GM23338 (cell line): ENCODE data around the gene BRDT. TPM values are rescaled to one million over a fixed set of nuclear protein-coding genes. Genes with fewer than 3 reads are reported as not detected.

ENCODE experiments used
- ATAC-seq: fragments of 200-7000 bp; cut with Tn5 transposase; 3 replicates; pipeline ENCODE4 v1.9.1; 2020
- DNase-seq: peaks from one replicate; pipeline ENCODE4 v3.0.0-alpha.2; 2015; ENCODE audit warnings: low spot score
- H2AFZ ChIP-seq: fragments of 200-600 bp; sonication (generic); 2 replicates; pipeline ENCODE4 v1.8.0; 2016; ENCODE audit warnings: antibody characterized with exemption, mild to moderate bottlenecking, moderate library complexity
- H3F3A ChIP-seq: fragments of 200-600 bp; sonication (generic); replicated peaks from 2 replicates; pipeline ENCODE4 v1.8.0; 2017; ENCODE audit warnings: antibody characterized with exemption, mixed run types, low read depth
- H3K27ac ChIP-seq: fragments of 200-600 bp; sonication (generic); 2 replicates; pipeline ENCODE4 v1.6.1; 2016; ENCODE audit warnings: low read depth
- H3K27me3 ChIP-seq: fragments of 200-600 bp; sonication (generic); 2 replicates; pipeline ENCODE4 v1.8.0; 2016; ENCODE audit warnings: mild to moderate bottlenecking, mixed run types, moderate library complexity; ENCODE audit not compliant: insufficient read depth
- H3K36me3 ChIP-seq: fragments of 200-600 bp; sonication (generic); 2 replicates; pipeline ENCODE4 v1.8.0; 2016; ENCODE audit warnings: mild to moderate bottlenecking; ENCODE audit not compliant: insufficient read depth
- H3K4me1 ChIP-seq: fragments of 200-600 bp; sonication (generic); 2 replicates; pipeline ENCODE4 v1.8.0; 2016; ENCODE audit warnings: mild to moderate bottlenecking, moderate library complexity; ENCODE audit not compliant: insufficient read depth
- H3K4me2 ChIP-seq: fragments of 200-600 bp; sonication (generic); 2 replicates; pipeline ENCODE4 v1.7.1; 2017; ENCODE audit warnings: mixed run types
- H3K4me3 ChIP-seq: fragments of 200-600 bp; sonication (generic); 2 replicates; pipeline ENCODE4 v1.6.1; 2016; ENCODE audit warnings: mixed run types
- H3K79me2 ChIP-seq: fragments of 200-600 bp; sonication (generic); replicated peaks from 2 replicates; pipeline ENCODE4 v1.8.0; 2017; ENCODE audit warnings: mild to moderate bottlenecking; ENCODE audit not compliant: insufficient read depth
- H3K9me2 ChIP-seq: fragments of 200-600 bp; sonication (generic); 2 replicates; pipeline ENCODE4 v1.8.0; 2017; ENCODE audit not compliant: insufficient read depth
- H4K20me1 ChIP-seq: fragments of 200-600 bp; sonication (generic); replicated peaks from 2 replicates; pipeline ENCODE4 v1.8.0; 2017; ENCODE audit warnings: mild to moderate bottlenecking; ENCODE audit not compliant: insufficient read depth
- H3K27ac Mint-ChIP-seq: 2 replicates; pipeline ENCODE4 v1.8.0; 2020; ENCODE audit warnings: inconsistent platforms, mild to moderate bottlenecking, moderate library complexity, mixed read lengths
- H3K27me3 Mint-ChIP-seq: 3 replicates; pipeline ENCODE4 v1.8.0; 2022; ENCODE audit warnings: low read depth, mild to moderate bottlenecking, moderate library complexity, mixed read lengths, inconsistent platforms; ENCODE audit not compliant: insufficient read depth, poor library complexity
- H3K36me3 Mint-ChIP-seq: 3 replicates; pipeline ENCODE4 v1.8.0; 2021; ENCODE audit warnings: low read depth, mild to moderate bottlenecking, inconsistent platforms, moderate library complexity, mixed read lengths
- H3K4me1 Mint-ChIP-seq: 3 replicates; pipeline ENCODE4 v1.8.0; 2020; ENCODE audit warnings: mild to moderate bottlenecking, inconsistent platforms, mixed read lengths
- H3K4me3 Mint-ChIP-seq: 3 replicates; pipeline ENCODE4 v1.8.0; 2021; ENCODE audit warnings: moderate library complexity, mild to moderate bottlenecking, inconsistent platforms, mixed read lengths
- H3K9me3 Mint-ChIP-seq: 3 replicates; pipeline ENCODE4 v1.8.0; 2020; ENCODE audit warnings: moderate library complexity, mild to moderate bottlenecking, inconsistent platforms, mixed read lengths
- CREB1 ChIP-seq: fragments of 250-450 bp; sonication (Bioruptor Pico); IDR thresholded peaks from 2 replicates; pipeline ENCODE4 v1.5.0; 2020; ENCODE audit warnings: low read depth, mild to moderate bottlenecking, moderate library complexity
- EZH2 ChIP-seq: fragments of 200-600 bp; sonication (generic); IDR thresholded peaks from one replicate; pipeline ENCODE4 v1.8.0; 2017; ENCODE audit warnings: antibody characterized with exemption, mild to moderate bottlenecking, low read depth; ENCODE audit not compliant: unreplicated experiment
- EZH2phosphoT487 ChIP-seq: fragments of 200-600 bp; sonication (generic); IDR thresholded peaks from one replicate; pipeline ENCODE4 v1.8.1; 2018; ENCODE audit warnings: antibody characterized with exemption; ENCODE audit not compliant: unreplicated experiment
- JUNB ChIP-seq: IDR thresholded peaks from one replicate; pipeline ENCODE4 v1.6.1; 2016; ENCODE audit warnings: antibody characterized with exemption; ENCODE audit not compliant: unreplicated experiment
- NANOG ChIP-seq: IDR thresholded peaks from 2 replicates; pipeline ENCODE4 v1.6.1; 2016; ENCODE audit warnings: antibody characterized with exemption, borderline replicate concordance
- POLR2AphosphoS5 ChIP-seq: IDR thresholded peaks from 2 replicates; pipeline ENCODE4 v1.6.1; 2016; ENCODE audit warnings: antibody characterized with exemption, low read depth
- STAT1 ChIP-seq: IDR thresholded peaks from one replicate; pipeline ENCODE4 v1.6.1; 2016; ENCODE audit warnings: antibody characterized with exemption; ENCODE audit not compliant: unreplicated experiment
- ZNF331 ChIP-seq: fragments of 250-450 bp; sonication (Bioruptor Pico); IDR thresholded peaks from 2 replicates; pipeline ENCODE4 v1.5.0; 2020; ENCODE audit warnings: low read depth, mild to moderate bottlenecking, moderate library complexity
- polyA plus RNA-seq: library from polyadenylated mRNA; unstranded; fragments of >200 nt; fragmentation: Nextera tagmentation; extraction: Ambion mirVana; gene quantifications from 2 replicates; pipeline ENCODE4 v1.2.1, GENCODE V29; 2016
- total RNA-seq: library from RNA; depleted of rRNA; stranded (reverse); fragments of >200 nt; shearing (Covaris generic); gene quantifications from 2 replicates; pipeline ENCODE4 v1.2.3, GENCODE V29; 2014
- TF ChIP-seq, protein P1 (sequence below): fragments of 250-450 bp; sonication (Bioruptor Pico); IDR thresholded peaks from 2 replicates; pipeline ENCODE4 v1.5.0; 2020; ENCODE audit warnings: mild to moderate bottlenecking, moderate library complexity
- TF ChIP-seq, protein P2 (sequence below): IDR thresholded peaks from one replicate; pipeline ENCODE4 v1.6.1; 2018; ENCODE audit warnings: antibody characterized with exemption; ENCODE audit not compliant: unreplicated experiment

Gene BRDT
- total and polyA plus RNA-seq, 2 experiments from 2014 or later = 0.58 to 0.80 TPM

DNA sequence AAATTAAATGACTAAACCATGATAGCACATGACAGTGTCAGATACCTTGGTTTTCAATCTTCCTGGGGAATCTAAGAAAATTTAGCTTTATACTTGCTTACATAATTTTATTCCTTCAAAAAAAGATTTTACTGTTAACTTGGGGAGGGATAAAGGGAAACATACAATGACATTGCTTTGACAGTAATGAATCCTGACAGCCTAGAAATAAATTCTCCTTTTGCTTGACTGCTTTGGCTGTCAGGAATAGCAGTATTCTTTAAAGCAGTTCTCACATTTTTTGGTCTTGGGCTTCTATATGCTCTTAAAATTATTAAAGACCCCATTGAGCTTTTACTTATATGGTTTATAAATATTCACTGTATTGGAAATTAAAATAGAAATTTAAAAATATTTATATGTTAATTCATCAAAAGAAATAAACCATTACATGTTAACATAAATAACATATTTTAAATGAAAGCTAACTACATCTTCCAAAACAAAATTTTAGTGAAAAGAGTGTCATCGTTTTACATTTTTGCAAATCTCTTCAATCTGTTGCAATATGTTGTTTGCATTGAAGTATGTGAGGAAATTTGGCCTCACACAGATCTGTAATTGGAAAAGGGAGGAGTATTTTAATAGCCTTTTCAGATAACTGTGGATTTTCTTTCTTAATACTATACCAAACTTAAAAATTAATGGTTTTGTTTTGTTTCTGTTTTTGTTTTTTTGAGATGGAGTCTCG, 96.7 kb downstream of the BRDT start:
- H3K36me3 ChIP-seq = no peaks in the 10 kb centered on the region
- H3K4me1 Mint-ChIP-seq = no peaks in the 10 kb centered on the region
- H4K20me1 ChIP-seq = no peaks in the 10 kb centered on the region
- no peaks in the 10 kb centered on the region for H3K4me1 ChIP-seq
- no peak overlapping the region for H3K27ac Mint-ChIP-seq
- H3K4me2 ChIP-seq = no peak overlapping the region
- H3K27me3 ChIP-seq = no peaks in the 10 kb centered on the region
- H3K9me2 ChIP-seq = no peaks in the 10 kb centered on the region
- TF ChIP-seq, protein P1, sequence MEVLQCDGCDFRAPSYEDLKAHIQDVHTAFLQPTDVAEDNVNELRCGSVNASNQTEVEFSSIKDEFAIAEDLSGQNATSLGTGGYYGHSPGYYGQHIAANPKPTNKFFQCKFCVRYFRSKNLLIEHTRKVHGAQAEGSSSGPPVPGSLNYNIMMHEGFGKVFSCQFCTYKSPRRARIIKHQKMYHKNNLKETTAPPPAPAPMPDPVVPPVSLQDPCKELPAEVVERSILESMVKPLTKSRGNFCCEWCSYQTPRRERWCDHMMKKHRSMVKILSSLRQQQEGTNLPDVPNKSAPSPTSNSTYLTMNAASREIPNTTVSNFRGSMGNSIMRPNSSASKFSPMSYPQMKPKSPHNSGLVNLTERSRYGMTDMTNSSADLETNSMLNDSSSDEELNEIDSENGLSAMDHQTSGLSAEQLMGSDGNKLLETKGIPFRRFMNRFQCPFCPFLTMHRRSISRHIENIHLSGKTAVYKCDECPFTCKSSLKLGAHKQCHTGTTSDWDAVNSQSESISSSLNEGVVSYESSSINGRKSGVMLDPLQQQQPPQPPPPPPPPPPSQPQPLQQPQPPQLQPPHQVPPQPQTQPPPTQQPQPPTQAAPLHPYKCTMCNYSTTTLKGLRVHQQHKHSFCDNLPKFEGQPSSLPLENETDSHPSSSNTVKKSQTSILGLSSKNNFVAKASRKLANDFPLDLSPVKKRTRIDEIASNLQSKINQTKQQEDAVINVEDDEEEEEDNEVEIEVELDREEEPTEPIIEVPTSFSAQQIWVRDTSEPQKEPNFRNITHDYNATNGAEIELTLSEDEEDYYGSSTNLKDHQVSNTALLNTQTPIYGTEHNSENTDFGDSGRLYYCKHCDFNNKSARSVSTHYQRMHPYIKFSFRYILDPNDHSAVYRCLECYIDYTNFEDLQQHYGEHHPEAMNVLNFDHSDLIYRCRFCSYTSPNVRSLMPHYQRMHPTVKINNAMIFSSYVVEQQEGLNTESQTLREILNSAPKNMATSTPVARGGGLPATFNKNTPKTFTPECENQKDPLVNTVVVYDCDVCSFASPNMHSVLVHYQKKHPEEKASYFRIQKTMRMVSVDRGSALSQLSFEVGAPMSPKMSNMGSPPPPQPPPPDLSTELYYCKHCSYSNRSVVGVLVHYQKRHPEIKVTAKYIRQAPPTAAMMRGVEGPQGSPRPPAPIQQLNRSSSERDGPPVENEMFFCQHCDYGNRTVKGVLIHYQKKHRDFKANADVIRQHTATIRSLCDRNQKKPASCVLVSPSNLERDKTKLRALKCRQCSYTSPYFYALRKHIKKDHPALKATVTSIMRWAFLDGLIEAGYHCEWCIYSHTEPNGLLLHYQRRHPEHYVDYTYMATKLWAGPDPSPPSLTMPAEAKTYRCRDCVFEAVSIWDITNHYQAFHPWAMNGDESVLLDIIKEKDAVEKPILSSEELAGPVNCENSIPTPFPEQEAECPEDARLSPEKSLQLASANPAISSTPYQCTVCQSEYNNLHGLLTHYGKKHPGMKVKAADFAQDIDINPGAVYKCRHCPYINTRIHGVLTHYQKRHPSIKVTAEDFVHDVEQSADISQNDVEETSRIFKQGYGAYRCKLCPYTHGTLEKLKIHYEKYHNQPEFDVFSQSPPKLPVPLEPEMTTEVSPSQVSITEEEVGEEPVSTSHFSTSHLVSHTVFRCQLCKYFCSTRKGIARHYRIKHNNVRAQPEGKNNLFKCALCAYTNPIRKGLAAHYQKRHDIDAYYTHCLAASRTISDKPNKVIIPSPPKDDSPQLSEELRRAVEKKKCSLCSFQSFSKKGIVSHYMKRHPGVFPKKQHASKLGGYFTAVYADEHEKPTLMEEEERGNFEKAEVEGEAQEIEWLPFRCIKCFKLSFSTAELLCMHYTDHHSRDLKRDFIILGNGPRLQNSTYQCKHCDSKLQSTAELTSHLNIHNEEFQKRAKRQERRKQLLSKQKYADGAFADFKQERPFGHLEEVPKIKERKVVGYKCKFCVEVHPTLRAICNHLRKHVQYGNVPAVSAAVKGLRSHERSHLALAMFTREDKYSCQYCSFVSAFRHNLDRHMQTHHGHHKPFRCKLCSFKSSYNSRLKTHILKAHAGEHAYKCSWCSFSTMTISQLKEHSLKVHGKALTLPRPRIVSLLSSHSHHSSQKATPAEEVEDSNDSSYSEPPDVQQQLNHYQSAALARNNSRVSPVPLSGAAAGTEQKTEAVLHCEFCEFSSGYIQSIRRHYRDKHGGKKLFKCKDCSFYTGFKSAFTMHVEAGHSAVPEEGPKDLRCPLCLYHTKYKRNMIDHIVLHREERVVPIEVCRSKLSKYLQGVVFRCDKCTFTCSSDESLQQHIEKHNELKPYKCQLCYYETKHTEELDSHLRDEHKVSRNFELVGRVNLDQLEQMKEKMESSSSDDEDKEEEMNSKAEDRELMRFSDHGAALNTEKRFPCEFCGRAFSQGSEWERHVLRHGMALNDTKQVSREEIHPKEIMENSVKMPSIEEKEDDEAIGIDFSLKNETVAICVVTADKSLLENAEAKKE (CRISPR knock-in tag) = no peak
- TF ChIP-seq CREB1 (no peak), JUNB (no peak), NANOG (no peak), STAT1 (no peak), EZH2 (no peak), EZH2phosphoT487 (no peak), ZNF331 (CRISPR knock-in tag) (no peak), POLR2AphosphoS5 (no peak)
- TF ChIP-seq, protein P2, sequence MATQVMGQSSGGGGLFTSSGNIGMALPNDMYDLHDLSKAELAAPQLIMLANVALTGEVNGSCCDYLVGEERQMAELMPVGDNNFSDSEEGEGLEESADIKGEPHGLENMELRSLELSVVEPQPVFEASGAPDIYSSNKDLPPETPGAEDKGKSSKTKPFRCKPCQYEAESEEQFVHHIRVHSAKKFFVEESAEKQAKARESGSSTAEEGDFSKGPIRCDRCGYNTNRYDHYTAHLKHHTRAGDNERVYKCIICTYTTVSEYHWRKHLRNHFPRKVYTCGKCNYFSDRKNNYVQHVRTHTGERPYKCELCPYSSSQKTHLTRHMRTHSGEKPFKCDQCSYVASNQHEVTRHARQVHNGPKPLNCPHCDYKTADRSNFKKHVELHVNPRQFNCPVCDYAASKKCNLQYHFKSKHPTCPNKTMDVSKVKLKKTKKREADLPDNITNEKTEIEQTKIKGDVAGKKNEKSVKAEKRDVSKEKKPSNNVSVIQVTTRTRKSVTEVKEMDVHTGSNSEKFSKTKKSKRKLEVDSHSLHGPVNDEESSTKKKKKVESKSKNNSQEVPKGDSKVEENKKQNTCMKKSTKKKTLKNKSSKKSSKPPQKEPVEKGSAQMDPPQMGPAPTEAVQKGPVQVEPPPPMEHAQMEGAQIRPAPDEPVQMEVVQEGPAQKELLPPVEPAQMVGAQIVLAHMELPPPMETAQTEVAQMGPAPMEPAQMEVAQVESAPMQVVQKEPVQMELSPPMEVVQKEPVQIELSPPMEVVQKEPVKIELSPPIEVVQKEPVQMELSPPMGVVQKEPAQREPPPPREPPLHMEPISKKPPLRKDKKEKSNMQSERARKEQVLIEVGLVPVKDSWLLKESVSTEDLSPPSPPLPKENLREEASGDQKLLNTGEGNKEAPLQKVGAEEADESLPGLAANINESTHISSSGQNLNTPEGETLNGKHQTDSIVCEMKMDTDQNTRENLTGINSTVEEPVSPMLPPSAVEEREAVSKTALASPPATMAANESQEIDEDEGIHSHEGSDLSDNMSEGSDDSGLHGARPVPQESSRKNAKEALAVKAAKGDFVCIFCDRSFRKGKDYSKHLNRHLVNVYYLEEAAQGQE = no peak
- H3K79me2 ChIP-seq = no peaks in the 10 kb centered on the region
- H3K27me3 Mint-ChIP-seq = peaks cover 1% of the 10 kb centered on the region
- DNase-seq (no peak), ATAC-seq (no peak)
- no peaks in the 10 kb centered on the region for H3K9me3 Mint-ChIP-seq
- no peak overlapping the region for H2AFZ ChIP-seq
- no peaks in the 10 kb centered on the region for H3K36me3 Mint-ChIP-seq
- no peak overlapping the region for H3K4me3 Mint-ChIP-seq
- no peaks in the 10 kb centered on the region for H3F3A ChIP-seq
- H3K27ac ChIP-seq = no peak overlapping the region
- no peak overlapping the region for H3K4me3 ChIP-seq
